ENCODE results near the gene SRD5A1. TPM values are rescaled to one million over a fixed set of nuclear protein-coding genes. Genes with fewer than 3 reads are reported as not detected.

SRD5A1 gene
- total RNA-seq, 2 experiments from 2014 or later: 16.7 to 32.5 TPM

DNA sequence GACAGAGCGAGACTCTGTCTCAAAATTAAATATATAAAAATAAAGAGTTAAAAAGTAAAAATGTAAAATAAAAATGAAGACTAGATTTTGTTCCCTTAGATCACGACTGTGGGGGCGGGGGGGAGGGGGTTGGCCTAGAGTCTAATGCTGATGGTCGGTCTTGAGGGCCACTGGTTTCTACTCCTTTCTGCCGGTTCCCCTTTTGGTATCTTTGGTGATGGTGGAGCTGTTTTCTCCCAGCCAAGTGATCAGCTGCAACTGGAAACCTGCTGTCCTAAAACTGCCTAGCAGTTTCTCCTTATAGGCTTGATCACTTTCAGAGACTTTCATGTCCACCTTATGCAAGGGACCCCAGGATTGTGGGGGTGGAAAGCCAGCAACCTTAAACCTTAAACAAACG, 1.1 kb downstream of the SRD5A1 start:
- BruUV-seq (replicated peaks): no TSS peak
- peak overlapping the region; percentile 96 for H3K4me2 ChIP-seq (ENCODE audit: low read length)
- no peaks in the 10 kb centered on the region for H3K9me2 ChIP-seq (ENCODE audit: insufficient read depth, low read length)
- intact Hi-C loops (cut with micrococcal nuclease; ENCODE audit: unreplicated experiment): loop anchor here (10.0 kb wide), 2 partner anchors 440 to 880 kb away; no protein-coding TSS in a partner anchor
- H3K79me2 ChIP-seq (ENCODE audit: insufficient read depth, low read depth, low read length): peaks cover 46% of the 10 kb centered on the region
- CTCF ChIA-PET (ENCODE audit: unreplicated experiment): no interaction called here
- H3K4me1 ChIP-seq (ENCODE audit: insufficient read depth, low read length, poor library complexity, severe bottlenecking): peaks cover 19% of the 10 kb centered on the region
- peak overlapping the region; percentile 97 for H3K4me3 ChIP-seq (ENCODE audit: low read depth, low read length, poor library complexity, severe bottlenecking)
- POLR2A ChIA-PET: interaction anchor here (0.6 to 2.8 kb wide), 6 partner anchors 18 to 441 kb away, joined by 3 to 20 read pairs (median 4); no protein-coding TSS in a partner anchor
- peak; percentile 49 for DNase-seq (ENCODE audit: low spot score)
- peaks cover 32% of the 10 kb centered on the region for H3K36me3 ChIP-seq (ENCODE audit: insufficient read depth, low read length)
- TF ChIP-seq EZH2phosphoT487 (IDR thresholded peaks at IDR 0.05; ENCODE audit: borderline replicate concordance, low read depth, low read length): no peak
- TF ChIP-seq, protein P1, sequence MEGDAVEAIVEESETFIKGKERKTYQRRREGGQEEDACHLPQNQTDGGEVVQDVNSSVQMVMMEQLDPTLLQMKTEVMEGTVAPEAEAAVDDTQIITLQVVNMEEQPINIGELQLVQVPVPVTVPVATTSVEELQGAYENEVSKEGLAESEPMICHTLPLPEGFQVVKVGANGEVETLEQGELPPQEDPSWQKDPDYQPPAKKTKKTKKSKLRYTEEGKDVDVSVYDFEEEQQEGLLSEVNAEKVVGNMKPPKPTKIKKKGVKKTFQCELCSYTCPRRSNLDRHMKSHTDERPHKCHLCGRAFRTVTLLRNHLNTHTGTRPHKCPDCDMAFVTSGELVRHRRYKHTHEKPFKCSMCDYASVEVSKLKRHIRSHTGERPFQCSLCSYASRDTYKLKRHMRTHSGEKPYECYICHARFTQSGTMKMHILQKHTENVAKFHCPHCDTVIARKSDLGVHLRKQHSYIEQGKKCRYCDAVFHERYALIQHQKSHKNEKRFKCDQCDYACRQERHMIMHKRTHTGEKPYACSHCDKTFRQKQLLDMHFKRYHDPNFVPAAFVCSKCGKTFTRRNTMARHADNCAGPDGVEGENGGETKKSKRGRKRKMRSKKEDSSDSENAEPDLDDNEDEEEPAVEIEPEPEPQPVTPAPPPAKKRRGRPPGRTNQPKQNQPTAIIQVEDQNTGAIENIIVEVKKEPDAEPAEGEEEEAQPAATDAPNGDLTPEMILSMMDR (conservative IDR thresholded peaks at IDR 0.05; ENCODE audit: low read length): no peak
- H3K9me3 ChIP-seq (ENCODE audit: low read length): no peaks in the 10 kb centered on the region
- no peak overlapping the region for H3K27ac ChIP-seq (ENCODE audit: low read depth, low read length, poor library complexity, severe bottlenecking)
- H2AFZ ChIP-seq (ENCODE audit: low read length): no peak overlapping the region
- peaks cover 27% of the 10 kb centered on the region; the same call in 1 of the 2 replicates for H4K20me1 ChIP-seq (ENCODE audit: insufficient read depth, low read length)

DNA sequence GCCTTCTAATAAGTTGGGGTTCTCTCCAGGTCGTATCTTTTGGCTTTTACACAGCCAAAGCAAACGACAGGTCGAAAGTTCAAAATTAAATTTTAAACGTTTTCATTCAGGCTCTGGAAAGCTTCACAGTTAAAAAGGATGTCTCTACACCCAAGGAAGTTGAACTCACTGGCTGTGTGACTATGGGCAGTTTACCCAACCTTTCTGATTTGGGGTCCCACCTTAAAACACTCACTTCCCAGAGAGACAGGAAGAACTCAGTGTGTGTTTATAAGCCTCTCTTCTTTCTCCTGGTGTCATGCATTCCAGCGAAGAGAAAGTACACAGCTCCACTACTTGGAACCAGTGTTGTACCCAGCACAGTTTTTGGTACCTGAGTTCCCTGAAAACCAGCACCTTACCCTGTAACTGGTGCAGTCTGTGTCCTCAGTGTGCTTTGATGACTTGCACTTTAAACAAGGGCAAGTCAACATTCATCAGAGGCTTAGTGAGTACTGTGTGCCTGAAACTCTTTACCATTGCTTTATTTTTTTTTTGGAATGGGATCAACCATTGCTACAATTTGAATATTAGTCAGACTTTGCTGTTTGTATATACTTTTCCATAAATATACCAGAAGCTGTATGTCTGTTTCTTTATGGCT, 1.7 kb downstream of the SRD5A1 start:
- intact Hi-C loops (cut with micrococcal nuclease; ENCODE audit: unreplicated experiment): loop anchor here (10.0 kb wide), 2 partner anchors 440 to 880 kb away; no protein-coding TSS in a partner anchor
- Histone ChIP-seq H3K4me3 (ENCODE audit: low read depth, low read length, poor library complexity, severe bottlenecking) (peak overlapping the region; percentile 97), H2AFZ (ENCODE audit: low read length) (no peak overlapping the region), H3K27ac (ENCODE audit: low read depth, low read length, poor library complexity, severe bottlenecking) (no peak overlapping the region), H4K20me1 (ENCODE audit: insufficient read depth, low read length) (peaks cover 21% of the 10 kb centered on the region; the same call in 1 of the 2 replicates), H3K9me3 (ENCODE audit: low read length) (no peaks in the 10 kb centered on the region), H3K79me2 (ENCODE audit: insufficient read depth, low read depth, low read length) (peaks cover 40% of the 10 kb centered on the region), H3K36me3 (ENCODE audit: insufficient read depth, low read length) (peaks cover 26% of the 10 kb centered on the region), H3K9me2 (ENCODE audit: insufficient read depth, low read length) (no peaks in the 10 kb centered on the region), H3K4me1 (ENCODE audit: insufficient read depth, low read length, poor library complexity, severe bottlenecking) (peaks cover 19% of the 10 kb centered on the region), H3K4me2 (ENCODE audit: low read length) (peak overlapping the region; percentile 96)
- no peak for DNase-seq (ENCODE audit: low spot score)
- CTCF ChIA-PET (ENCODE audit: unreplicated experiment): no interaction called here
- TF ChIP-seq EZH2phosphoT487 (IDR thresholded peaks at IDR 0.05; ENCODE audit: borderline replicate concordance, low read depth, low read length): no peak
- TF ChIP-seq, protein P1 (conservative IDR thresholded peaks at IDR 0.05; ENCODE audit: low read length): no peak
- POLR2A ChIA-PET: interaction anchor here (0.6 to 2.8 kb wide), 7 partner anchors 16 to 442 kb away, joined by 3 to 20 read pairs (median 4); no protein-coding TSS in a partner anchor
- BruUV-seq (replicated peaks): TSS peak; percentile 70

DNA sequence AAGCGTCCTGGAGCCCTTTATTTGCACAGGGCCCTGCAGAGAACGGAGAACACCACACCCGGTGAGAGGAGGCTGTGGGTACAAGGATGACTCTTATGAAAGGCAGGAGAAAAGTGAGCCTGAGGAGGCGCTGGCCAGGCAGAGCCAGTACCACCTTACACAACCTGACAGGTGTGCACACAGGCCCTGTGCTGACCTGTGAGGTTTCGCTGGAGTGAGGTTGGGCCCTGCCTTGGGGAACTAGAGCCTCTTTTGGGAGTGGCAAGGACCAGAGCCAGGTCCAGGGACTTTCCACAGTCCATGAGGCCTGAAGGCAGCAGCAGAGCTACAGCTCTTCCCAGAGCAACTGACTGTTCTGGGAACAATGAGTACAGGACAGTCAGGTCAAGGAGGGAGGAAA, 3.1 kb downstream of the SRD5A1 start:
- CTCF ChIA-PET (ENCODE audit: unreplicated experiment): no interaction called here

More for the DNA sequence above, 3.1 kb downstream of the SRD5A1 start:
- TF ChIP-seq EZH2phosphoT487 (IDR thresholded peaks at IDR 0.05; ENCODE audit: borderline replicate concordance, low read depth, low read length): no peak
- TF ChIP-seq, protein P1 (conservative IDR thresholded peaks at IDR 0.05; ENCODE audit: low read length): no peak
- Histone ChIP-seq H3K27ac (ENCODE audit: low read depth, low read length, poor library complexity, severe bottlenecking) (no peak overlapping the region), H3K4me3 (ENCODE audit: low read depth, low read length, poor library complexity, severe bottlenecking) (no peak overlapping the region), H3K4me1 (ENCODE audit: insufficient read depth, low read length, poor library complexity, severe bottlenecking) (peaks cover 16% of the 10 kb centered on the region), H3K4me2 (ENCODE audit: low read length) (no peak overlapping the region), H4K20me1 (ENCODE audit: insufficient read depth, low read length) (peaks cover 16% of the 10 kb centered on the region; the same call in 1 of the 2 replicates), H2AFZ (ENCODE audit: low read length) (no peak overlapping the region), H3K79me2 (ENCODE audit: insufficient read depth, low read depth, low read length) (peaks cover 27% of the 10 kb centered on the region), H3K9me3 (ENCODE audit: low read length) (no peaks in the 10 kb centered on the region), H3K36me3 (ENCODE audit: insufficient read depth, low read length) (peaks cover 12% of the 10 kb centered on the region), H3K9me2 (ENCODE audit: insufficient read depth, low read length) (no peaks in the 10 kb centered on the region)
- no peak for DNase-seq (ENCODE audit: low spot score)
- BruUV-seq (replicated peaks): no TSS peak
- POLR2A ChIA-PET: interaction anchor here (1.0 kb wide), 1 partner anchor 17 kb away, joined by 4 read pairs; no protein-coding TSS in a partner anchor
- intact Hi-C loops (cut with micrococcal nuclease; ENCODE audit: unreplicated experiment): loop anchor here (10.0 kb wide), 2 partner anchors 441 to 881 kb away; no protein-coding TSS in a partner anchor

Data from OCI-LY7 (cell line).